IMR-90 (cell line): ENCODE data around the gene MIER1.

Source experiments
- CEBPB ChIP-seq: IDR thresholded peaks from 2 replicates; pipeline ENCODE4 v1.6.1; 2012; ENCODE audit warnings: low read depth, low read length, improper control_type of control experiment
- FOS ChIP-seq: fragments of 150-350 bp; IDR thresholded peaks from 2 replicates; pipeline ENCODE4 v1.6.1; 2016; ENCODE audit warnings: low read depth, low read length
- MAFK ChIP-seq: IDR thresholded peaks from 2 replicates; pipeline ENCODE4 v1.6.1; 2012; ENCODE audit warnings: low read depth, low read length, improper control_type of control experiment
- MXI1 ChIP-seq: IDR thresholded peaks from 2 replicates; pipeline ENCODE4 v1.6.1; 2012; ENCODE audit warnings: low read depth, mild to moderate bottlenecking, low read length, moderate library complexity, borderline replicate concordance
- NFE2L2 ChIP-seq: fragments of 150-350 bp; IDR thresholded peaks from 2 replicates; pipeline ENCODE4 v1.6.1; 2016; ENCODE audit warnings: low read depth, mild to moderate bottlenecking, low read length
- POLR2A ChIP-seq: IDR thresholded peaks from 2 replicates; pipeline ENCODE4 v1.6.1; 2012; ENCODE audit warnings: mild to moderate bottlenecking, low read depth, low read length
- RAD21 ChIP-seq: IDR thresholded peaks from 2 replicates; pipeline ENCODE4 v1.6.1; 2012; ENCODE audit warnings: low read length, improper control_type of control experiment
- RCOR1 ChIP-seq: IDR thresholded peaks from 2 replicates; pipeline ENCODE4 v1.6.1; 2012; ENCODE audit warnings: mild to moderate bottlenecking, low read length, improper control_type of control experiment; ENCODE audit not compliant: insufficient replicate concordance
- TF ChIP-seq, protein P1 (sequence below): conservative IDR thresholded peaks from 2 replicates; pipeline ENCODE4 v1.5.1; 2012; ENCODE audit warnings: mild to moderate bottlenecking, low read depth, low read length, improper control_type of control experiment
- TF ChIP-seq, protein P2 (sequence below): fragments of 150-350 bp; IDR thresholded peaks from 2 replicates; pipeline ENCODE4 v1.6.1; 2017; ENCODE audit warnings: mild to moderate bottlenecking, antibody characterized with exemption, low read length, low read depth

DNA sequence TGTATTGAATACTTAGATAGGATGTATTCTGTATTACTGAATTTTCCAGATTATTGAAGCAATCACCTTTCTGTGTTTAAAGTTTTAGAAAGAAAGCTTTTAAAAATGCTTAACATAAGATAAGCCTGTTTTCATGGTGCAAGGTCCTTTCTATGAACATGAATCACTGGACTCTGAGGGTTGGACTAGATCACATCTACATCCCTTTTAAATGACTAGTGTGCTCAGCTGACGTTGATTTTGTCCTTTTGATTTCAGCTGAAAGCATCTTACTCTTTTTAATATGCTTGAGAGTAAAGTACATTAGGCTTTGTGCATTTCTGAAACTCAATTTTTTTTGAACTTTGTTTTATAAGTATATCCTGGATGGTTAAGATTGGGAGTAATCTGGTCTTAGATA lies 16.2 kb downstream of the MIER1 start:
- TF ChIP-seq, protein P1, sequence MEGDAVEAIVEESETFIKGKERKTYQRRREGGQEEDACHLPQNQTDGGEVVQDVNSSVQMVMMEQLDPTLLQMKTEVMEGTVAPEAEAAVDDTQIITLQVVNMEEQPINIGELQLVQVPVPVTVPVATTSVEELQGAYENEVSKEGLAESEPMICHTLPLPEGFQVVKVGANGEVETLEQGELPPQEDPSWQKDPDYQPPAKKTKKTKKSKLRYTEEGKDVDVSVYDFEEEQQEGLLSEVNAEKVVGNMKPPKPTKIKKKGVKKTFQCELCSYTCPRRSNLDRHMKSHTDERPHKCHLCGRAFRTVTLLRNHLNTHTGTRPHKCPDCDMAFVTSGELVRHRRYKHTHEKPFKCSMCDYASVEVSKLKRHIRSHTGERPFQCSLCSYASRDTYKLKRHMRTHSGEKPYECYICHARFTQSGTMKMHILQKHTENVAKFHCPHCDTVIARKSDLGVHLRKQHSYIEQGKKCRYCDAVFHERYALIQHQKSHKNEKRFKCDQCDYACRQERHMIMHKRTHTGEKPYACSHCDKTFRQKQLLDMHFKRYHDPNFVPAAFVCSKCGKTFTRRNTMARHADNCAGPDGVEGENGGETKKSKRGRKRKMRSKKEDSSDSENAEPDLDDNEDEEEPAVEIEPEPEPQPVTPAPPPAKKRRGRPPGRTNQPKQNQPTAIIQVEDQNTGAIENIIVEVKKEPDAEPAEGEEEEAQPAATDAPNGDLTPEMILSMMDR = no peak
- TF ChIP-seq CEBPB (no peak; the same call in 1 of the 2 replicates), POLR2A (no peak), MAFK (no peak), MXI1 (no peak), RCOR1 (no peak), FOS (no peak), NFE2L2 (no peak), RAD21 (no peak)
- TF ChIP-seq, protein P2, sequence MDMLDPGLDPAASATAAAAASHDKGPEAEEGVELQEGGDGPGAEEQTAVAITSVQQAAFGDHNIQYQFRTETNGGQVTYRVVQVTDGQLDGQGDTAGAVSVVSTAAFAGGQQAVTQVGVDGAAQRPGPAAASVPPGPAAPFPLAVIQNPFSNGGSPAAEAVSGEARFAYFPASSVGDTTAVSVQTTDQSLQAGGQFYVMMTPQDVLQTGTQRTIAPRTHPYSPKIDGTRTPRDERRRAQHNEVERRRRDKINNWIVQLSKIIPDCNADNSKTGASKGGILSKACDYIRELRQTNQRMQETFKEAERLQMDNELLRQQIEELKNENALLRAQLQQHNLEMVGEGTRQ = no peak
